DOHH2 (cell line): ENCODE results near the gene AP5Z1.

Experiments
- EZH2phosphoT487 ChIP-seq: fragments of 200-600 bp; sonication (generic); IDR thresholded peaks from 2 replicates; pipeline ENCODE4 v1.6.1; 2017; ENCODE audit warnings: borderline replicate concordance, mild to moderate bottlenecking, antibody characterized with exemption, low read length, moderate library complexity, mixed read lengths
- TF ChIP-seq, protein P1 (sequence below): fragments of 200-600 bp; sonication (generic); IDR thresholded peaks from one replicate; pipeline ENCODE4 v1.5.1; 2014; ENCODE audit warnings: antibody characterized with exemption, mild to moderate bottlenecking, low read depth, low read length; ENCODE audit not compliant: poor library complexity, severe bottlenecking

GRCh38 chr7:4790078-4790465, 14.6 kb downstream of the AP5Z1 start:
- TF ChIP-seq, protein P1, sequence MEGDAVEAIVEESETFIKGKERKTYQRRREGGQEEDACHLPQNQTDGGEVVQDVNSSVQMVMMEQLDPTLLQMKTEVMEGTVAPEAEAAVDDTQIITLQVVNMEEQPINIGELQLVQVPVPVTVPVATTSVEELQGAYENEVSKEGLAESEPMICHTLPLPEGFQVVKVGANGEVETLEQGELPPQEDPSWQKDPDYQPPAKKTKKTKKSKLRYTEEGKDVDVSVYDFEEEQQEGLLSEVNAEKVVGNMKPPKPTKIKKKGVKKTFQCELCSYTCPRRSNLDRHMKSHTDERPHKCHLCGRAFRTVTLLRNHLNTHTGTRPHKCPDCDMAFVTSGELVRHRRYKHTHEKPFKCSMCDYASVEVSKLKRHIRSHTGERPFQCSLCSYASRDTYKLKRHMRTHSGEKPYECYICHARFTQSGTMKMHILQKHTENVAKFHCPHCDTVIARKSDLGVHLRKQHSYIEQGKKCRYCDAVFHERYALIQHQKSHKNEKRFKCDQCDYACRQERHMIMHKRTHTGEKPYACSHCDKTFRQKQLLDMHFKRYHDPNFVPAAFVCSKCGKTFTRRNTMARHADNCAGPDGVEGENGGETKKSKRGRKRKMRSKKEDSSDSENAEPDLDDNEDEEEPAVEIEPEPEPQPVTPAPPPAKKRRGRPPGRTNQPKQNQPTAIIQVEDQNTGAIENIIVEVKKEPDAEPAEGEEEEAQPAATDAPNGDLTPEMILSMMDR: no peak
- TF ChIP-seq EZH2phosphoT487: no peak
